K562 (cell line): ENCODE data around the gene MATCAP1. TPM values are rescaled to one million over a fixed set of nuclear protein-coding genes. Genes with fewer than 3 reads are reported as not detected.

Experiments
- ESRRB ChIP-seq: fragments of 250-450 bp; sonication (Bioruptor Pico); IDR thresholded peaks from 2 replicates; pipeline ENCODE4 v1.5.0; 2020; ENCODE audit warnings: mild to moderate bottlenecking, moderate library complexity, borderline replicate concordance
- GABPB2 ChIP-seq: fragments of 250-450 bp; sonication (Bioruptor Pico); conservative IDR thresholded peaks from 2 replicates; pipeline ENCODE4 v1.5.1; 2021; ENCODE audit warnings: mild to moderate bottlenecking
- L3MBTL2 ChIP-seq: fragments of 450-650 bp; IDR thresholded peaks from 2 replicates; pipeline ENCODE4 v1.6.1; 2016; ENCODE audit warnings: mild to moderate bottlenecking, moderate library complexity
- NKRF ChIP-seq: fragments of 450-650 bp; IDR thresholded peaks from 2 replicates; pipeline ENCODE4 v1.6.1; 2016; ENCODE audit warnings: borderline replicate concordance
- RAD21 ChIP-seq, 2 experiments: fragments of 250-450 bp in 1 of 2; fragments of 450-650 bp in 1 of 2; sonication (Bioruptor Pico) in 1 of 2; formaldehyde crosslinking in 1 of 2; IDR thresholded peaks in 1 of 2; conservative IDR thresholded peaks in 1 of 2; 2 replicates each; pipeline versions ENCODE4 v1.4.0 to v1.8.0; 2020 to 2022; ENCODE audit warnings: mild to moderate bottlenecking in 2 of 2, moderate library complexity in 1 of 2
- SAFB2 ChIP-seq: fragments of 200-400 bp; formaldehyde crosslinking; IDR thresholded peaks from 2 replicates; pipeline ENCODE4 v1.6.1; 2018; ENCODE audit warnings: borderline replicate concordance, low read length, low read depth, moderate library complexity; ENCODE audit not compliant: severe bottlenecking
- SETDB1 ChIP-seq: IDR thresholded peaks from one replicate; pipeline ENCODE4 v1.6.1; 2012; ENCODE audit warnings: low read length, control low read depth, inconsistent platforms
- TAF9B ChIP-seq: fragments of 450-650 bp; IDR thresholded peaks from 2 replicates; pipeline ENCODE4 v1.6.1; 2018; ENCODE audit warnings: mild to moderate bottlenecking; ENCODE audit not compliant: partially characterized antibody
- ZBTB33 ChIP-seq: sonication (generic); formaldehyde crosslinking; IDR thresholded peaks from 2 replicates; pipeline ENCODE4 v1.8.1; 2023; ENCODE audit warnings: mild to moderate bottlenecking, missing genetic modification reagents
- ZNF695 ChIP-seq: fragments of 450-650 bp; formaldehyde crosslinking; IDR thresholded peaks from 2 replicates; pipeline ENCODE4 v1.4.0; 2020; ENCODE audit warnings: mild to moderate bottlenecking, moderate library complexity
- polyA plus RNA-seq, 8 experiments: library from polyadenylated mRNA; depleted of rRNA in 4 of 8; stranded (reverse) in 5 of 8; unstranded in 3 of 8; fragments of >200 nt; fragmentation: Nextera tagmentation in 2 of 8; fragmentation: Illumina TruSeq in 1 of 8; extraction: Ambion mirVana in 2 of 8; extraction: Trizol in 1 of 8; gene quantifications; 2 replicates each; pipeline versions ENCODE4 v1.2.1 to v1.2.3, GENCODE V29; 2011 to 2014; ENCODE audit warnings: inconsistent platforms in 1 of 8, missing spikeins in 1 of 8
- total RNA-seq, 7 experiments: library from RNA; depleted of rRNA in 6 of 7; stranded (reverse); fragments of >200 nt in 6 of 7; fragmentation: Illumina TruSeq in 2 of 7; extraction: Trizol in 2 of 7; gene quantifications; 2 replicates each; pipeline versions ENCODE4 v1.2.1 to v1.2.3, GENCODE V29; 2011 to 2021; ENCODE audit warnings: low replicate concordance in 1 of 7
- TF ChIP-seq, protein P1 (sequence below), 2 experiments: fragments of 450-650 bp in 1 of 2; sonication (generic) in 1 of 2; formaldehyde crosslinking in 1 of 2; IDR thresholded peaks; 2 replicates each; pipeline versions ENCODE4 v1.7.1 to v1.9.0; 2016 to 2022; ENCODE audit warnings: inconsistent platforms in 1 of 2, mild to moderate bottlenecking in 1 of 2, missing genetic modification reagents in 1 of 2

MATCAP1 gene
- total and polyA plus RNA-seq, 9 of the 15 experiments (the other 6 are each of a cell fraction or from before 2014, with no cell fraction given): 3.4 to 20.5 (median 10.3) TPM

DNA sequence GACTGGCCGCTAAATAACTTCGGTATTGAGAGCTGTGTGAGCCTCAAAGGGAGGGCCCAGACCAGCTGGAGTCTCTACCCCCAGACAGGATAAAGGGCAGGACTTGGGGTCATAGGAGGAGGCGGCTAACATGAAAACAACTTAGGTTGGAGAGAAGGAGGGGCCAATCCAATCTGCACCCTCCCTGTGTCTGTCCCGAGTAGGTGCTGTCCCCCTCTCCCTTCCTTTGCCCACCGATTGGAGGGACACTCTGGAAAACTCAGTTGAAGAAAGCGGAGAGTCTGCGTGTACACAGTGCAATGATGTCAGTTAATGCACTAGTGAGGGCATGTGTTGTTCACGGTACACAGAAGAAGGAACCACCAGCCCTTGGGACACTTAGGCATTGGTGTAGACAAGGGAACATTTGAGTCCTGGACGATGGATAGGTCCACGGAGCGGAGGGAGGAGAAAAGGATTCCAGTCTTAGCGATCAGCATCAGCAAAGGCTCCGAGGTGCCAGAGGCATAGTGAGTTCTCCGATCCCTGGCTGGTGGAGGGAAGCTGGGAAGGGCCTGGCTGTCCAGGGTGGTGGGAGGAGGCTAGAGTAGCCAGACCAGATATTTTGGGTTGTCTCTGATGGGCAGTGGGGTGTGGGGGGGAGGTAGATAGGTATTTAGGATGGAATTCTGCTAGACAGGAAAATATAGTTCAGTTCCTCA, 12.7 kb downstream of the MATCAP1 start (continued):
- TF ChIP-seq NKRF (peak; percentile 38; the same call in 1 of the 2 replicates), GABPB2 (CRISPR knock-in tag) (no peak), SETDB1 (no peak), L3MBTL2 (peak; percentile 31; the same call in 1 of the 2 replicates), RAD21 (CRISPR knock-in tag; conservative IDR thresholded peaks at IDR 0.05 in 1 of 2, IDR thresholded peaks at IDR 0.05 in 1 of 2) (no peak), TAF9B (no peak), SAFB2 (no peak), ZBTB33 (CRISPR knock-in tag) (no peak), ESRRB (no peak), ZNF695 (CRISPR knock-in tag) (no peak)
- TF ChIP-seq, protein P1, sequence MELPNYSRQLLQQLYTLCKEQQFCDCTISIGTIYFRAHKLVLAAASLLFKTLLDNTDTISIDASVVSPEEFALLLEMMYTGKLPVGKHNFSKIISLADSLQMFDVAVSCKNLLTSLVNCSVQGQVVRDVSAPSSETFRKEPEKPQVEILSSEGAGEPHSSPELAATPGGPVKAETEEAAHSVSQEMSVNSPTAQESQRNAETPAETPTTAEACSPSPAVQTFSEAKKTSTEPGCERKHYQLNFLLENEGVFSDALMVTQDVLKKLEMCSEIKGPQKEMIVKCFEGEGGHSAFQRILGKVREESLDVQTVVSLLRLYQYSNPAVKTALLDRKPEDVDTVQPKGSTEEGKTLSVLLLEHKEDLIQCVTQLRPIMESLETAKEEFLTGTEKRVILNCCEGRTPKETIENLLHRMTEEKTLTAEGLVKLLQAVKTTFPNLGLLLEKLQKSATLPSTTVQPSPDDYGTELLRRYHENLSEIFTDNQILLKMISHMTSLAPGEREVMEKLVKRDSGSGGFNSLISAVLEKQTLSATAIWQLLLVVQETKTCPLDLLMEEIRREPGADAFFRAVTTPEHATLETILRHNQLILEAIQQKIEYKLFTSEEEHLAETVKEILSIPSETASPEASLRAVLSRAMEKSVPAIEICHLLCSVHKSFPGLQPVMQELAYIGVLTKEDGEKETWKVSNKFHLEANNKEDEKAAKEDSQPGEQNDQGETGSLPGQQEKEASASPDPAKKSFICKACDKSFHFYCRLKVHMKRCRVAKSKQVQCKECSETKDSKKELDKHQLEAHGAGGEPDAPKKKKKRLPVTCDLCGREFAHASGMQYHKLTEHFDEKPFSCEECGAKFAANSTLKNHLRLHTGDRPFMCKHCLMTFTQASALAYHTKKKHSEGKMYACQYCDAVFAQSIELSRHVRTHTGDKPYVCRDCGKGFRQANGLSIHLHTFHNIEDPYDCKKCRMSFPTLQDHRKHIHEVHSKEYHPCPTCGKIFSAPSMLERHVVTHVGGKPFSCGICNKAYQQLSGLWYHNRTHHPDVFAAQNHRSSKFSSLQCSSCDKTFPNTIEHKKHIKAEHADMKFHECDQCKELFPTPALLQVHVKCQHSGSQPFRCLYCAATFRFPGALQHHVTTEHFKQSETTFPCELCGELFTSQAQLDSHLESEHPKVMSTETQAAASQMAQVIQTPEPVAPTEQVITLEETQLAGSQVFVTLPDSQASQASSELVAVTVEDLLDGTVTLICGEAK (IDR thresholded peaks at IDR 0.05): peak; percentile 48; the same call in 1 of the 2 replicates
- TF ChIP-seq, protein P1 (CRISPR knock-in tag; IDR thresholded peaks at IDR 0.05): no peak
